HG03575 (cell line): ENCODE results near the gene TMEM203.

Source experiments
- ATAC-seq: cut with Tn5 transposase; IDR thresholded peaks from one replicate; pipeline ENCODE4 v1.9.1; 2021; ENCODE audit not compliant: unreplicated experiment, insufficient number of reproducible peaks, low FRiP score; ENCODE audit errors: extremely low read depth

TMEM203 gene, protein sequence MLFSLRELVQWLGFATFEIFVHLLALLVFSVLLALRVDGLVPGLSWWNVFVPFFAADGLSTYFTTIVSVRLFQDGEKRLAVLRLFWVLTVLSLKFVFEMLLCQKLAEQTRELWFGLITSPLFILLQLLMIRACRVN

DNA sequence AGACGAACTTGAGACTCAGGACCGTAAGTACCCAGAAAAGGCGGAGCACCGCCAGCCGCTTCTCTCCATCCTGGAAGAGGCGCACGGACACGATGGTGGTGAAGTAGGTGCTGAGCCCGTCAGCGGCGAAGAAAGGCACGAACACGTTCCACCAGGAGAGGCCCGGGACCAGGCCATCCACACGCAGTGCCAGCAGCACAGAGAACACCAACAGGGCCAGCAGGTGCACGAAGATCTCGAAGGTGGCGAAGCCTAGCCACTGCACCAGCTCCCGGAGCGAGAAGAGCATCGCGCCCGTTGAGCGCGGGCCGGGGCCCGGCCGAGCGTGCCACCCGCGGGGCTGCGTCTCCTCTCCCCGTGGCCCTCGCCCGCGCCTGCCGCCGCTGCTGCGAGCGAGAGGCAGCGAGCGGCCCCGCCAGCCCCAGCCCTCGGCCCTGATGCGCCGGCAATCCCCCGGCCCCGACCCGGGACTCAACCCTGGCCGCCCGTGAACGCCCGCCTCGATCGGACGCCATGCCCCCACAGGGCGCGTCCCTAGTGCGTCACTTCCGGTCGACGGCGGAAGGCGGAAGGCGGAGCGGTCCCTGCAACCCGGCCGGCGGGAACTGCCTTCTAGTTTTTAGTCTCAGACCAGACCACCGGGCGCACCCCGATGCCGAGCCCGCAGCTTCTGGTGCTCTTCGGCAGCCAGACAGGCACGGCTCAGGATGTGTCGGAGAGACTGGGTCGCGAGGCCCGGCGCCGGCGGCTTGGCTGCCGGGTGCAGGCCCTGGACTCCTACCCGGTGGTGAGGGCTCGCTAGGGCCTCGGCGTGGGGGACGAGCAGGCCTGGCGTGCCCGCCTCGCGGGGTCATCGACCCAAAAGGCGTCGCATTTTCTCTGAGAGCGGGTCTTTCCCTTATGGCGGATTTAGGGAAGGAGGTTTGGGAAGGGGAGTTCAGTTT lies at the start of gene TMEM203, which contains the start of gene NDOR1:
Gene TMEM203, minus strand, starts transcription at position 523 of the 944 bp plus-strand sequence. Its CDS starts 234 bp downstream, at position 289.
Gene NDOR1, plus strand, starts transcription at position 575 of the 944 bp plus-strand sequence. Its CDS starts 78 bp downstream, at position 653.
- ATAC-seq: no peak

- no peak for ATAC-seq
These were observed 49.4 kb upstream of the TMEM203 start, which contains the start of gene NELFB for GRCh38 chr9:137254624-137255447. TSS of gene NELFB (plus strand) at chr9:137255327.

DNA sequence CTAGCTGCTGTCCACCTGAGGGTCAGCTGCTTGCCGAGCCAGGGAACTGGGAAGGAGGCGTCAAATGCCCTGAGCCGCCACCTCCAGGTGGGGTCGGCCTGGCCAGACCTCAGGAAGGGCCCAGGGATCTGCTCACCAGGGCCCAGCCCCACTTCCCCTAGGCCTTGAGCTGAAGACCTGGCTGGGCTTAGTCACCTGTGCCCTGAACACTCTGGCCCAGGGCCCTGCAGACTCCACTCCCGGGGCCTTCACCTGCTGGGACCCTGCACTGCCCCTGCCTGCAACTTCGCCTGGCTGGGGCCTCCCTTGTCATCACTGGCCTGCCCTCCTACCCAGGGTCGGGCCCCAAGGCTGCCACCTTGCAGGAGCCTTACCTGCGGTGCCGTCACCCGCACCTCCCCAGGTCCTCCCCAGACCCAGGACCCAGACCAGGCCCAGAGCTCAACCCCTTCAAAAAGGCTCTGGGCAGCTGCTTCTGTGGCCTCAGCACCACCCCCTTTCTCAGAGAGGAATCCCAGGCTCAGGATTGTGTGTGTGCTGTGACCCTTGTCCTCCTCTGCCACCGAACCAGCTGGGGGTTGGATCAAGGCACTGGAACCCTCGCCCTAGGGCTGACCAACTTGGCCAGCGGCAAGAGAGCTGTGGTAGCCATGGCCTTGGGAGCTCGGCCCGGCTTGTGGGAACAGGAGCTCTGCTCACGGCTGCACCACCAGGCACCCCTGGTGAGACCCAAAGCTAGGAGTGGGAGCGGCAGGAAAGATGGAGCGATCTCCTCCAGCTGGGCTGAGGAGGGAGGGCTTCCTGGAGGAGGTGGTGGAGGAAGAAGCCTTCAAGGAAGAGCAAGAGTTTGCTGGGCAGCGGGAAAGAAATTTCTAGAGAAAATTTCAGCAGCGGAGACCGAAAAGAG lies 48.5 kb upstream of the TMEM203 start:
- no peak for ATAC-seq

GRCh38 chr9:137252555-137253506 lies 47.4 kb upstream of the TMEM203 start:
- no peak for ATAC-seq

GRCh38 chr9:137251490-137252268 lies 46.2 kb upstream of the TMEM203 start:
- no peak for ATAC-seq

- ATAC-seq: no peak
These were observed 45.7 kb upstream of the TMEM203 start, which contains the start of gene STPG3 for GRCh38 chr9:137251194-137251461. TSS of gene STPG3 (plus strand) at chr9:137251286. CDS start at chr9:137251287, 1 bp downstream.

- ATAC-seq: no peak
These were observed 45.1 kb upstream of the TMEM203 start for GRCh38 chr9:137250329-137251193.

DNA sequence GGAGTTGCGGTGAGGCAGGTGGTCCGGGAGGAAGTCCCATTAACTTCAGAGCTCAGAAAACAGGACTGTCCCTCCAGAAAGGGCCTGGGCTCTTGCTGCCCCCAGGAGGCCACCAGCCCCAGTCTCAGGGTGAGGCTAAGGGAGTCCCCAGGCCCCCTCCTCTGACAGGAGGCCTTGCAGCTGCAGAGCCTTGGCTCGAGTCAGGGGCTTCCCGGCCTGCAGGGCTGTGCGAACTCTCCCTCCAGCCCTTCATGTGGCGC lies 42.4 kb upstream of the TMEM203 start:
- no peak for ATAC-seq

- ATAC-seq: no peak
These were observed 41.9 kb upstream of the TMEM203 start for GRCh38 chr9:137247135-137247915.

GRCh38 chr9:137245450-137246421 lies 40.3 kb upstream of the TMEM203 start:
- no peak for ATAC-seq

- no peak for ATAC-seq
These were observed 39.3 kb upstream of the TMEM203 start for GRCh38 chr9:137244486-137245449.

- no peak for ATAC-seq
These were observed 38.4 kb upstream of the TMEM203 start for GRCh38 chr9:137243626-137244485.
